ENCODE data around the gene TMEM125.

DNA sequence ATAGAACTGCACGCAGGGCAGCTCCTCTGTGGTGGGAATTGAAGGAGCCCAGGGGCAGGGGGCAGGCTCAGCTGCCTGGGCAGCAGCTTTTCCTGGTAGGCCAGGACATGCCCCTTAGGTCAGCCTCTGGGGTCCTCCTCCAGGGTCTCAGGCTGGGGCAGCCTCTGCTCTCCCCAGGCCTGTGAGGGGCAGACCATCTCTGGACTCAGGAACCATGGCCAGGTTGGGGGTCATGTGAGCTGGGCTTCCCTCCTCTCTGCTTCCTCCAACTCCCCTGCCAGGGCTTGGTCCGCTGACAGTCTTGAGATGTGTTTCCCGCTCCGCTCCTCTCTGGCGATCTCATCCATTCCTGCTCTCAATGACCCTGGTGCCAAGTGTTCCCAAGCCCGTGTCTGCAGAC lies 9.9 kb downstream of the TMEM125 start:
- TF ChIP-seq, protein P1, sequence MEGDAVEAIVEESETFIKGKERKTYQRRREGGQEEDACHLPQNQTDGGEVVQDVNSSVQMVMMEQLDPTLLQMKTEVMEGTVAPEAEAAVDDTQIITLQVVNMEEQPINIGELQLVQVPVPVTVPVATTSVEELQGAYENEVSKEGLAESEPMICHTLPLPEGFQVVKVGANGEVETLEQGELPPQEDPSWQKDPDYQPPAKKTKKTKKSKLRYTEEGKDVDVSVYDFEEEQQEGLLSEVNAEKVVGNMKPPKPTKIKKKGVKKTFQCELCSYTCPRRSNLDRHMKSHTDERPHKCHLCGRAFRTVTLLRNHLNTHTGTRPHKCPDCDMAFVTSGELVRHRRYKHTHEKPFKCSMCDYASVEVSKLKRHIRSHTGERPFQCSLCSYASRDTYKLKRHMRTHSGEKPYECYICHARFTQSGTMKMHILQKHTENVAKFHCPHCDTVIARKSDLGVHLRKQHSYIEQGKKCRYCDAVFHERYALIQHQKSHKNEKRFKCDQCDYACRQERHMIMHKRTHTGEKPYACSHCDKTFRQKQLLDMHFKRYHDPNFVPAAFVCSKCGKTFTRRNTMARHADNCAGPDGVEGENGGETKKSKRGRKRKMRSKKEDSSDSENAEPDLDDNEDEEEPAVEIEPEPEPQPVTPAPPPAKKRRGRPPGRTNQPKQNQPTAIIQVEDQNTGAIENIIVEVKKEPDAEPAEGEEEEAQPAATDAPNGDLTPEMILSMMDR (IDR thresholded peaks at IDR 0.05; ENCODE audit: insufficient read depth, low read length, poor library complexity, severe bottlenecking) = no peak
- no peak for TF ChIP-seq EZH2phosphoT487 (conservative IDR thresholded peaks at IDR 0.05; ENCODE audit: low read length)

Measured in SU-DHL-6 (cell line).